Glutamatergic neuron (in vitro differentiated cells): ENCODE results near the gene OGFOD3. TPM values are rescaled to one million over a fixed set of nuclear protein-coding genes. Genes with fewer than 3 reads are reported as not detected.
A peak's percentile ranks its signal among the peaks of the same experiment; 100 is the strongest.

Source experiments
- DNase-seq: peaks from one replicate; pipeline ENCODE4 v3.0.0; 2022
- H3K27ac Mint-ChIP-seq: one replicate; pipeline ENCODE4 v1.8.0; 2020; ENCODE audit warnings: mild to moderate bottlenecking, mixed read lengths, inconsistent platforms; ENCODE audit not compliant: unreplicated experiment
- H3K27me3 Mint-ChIP-seq: one replicate; pipeline ENCODE4 v1.8.0; 2020; ENCODE audit warnings: mild to moderate bottlenecking, moderate library complexity, mixed read lengths, inconsistent platforms; ENCODE audit not compliant: unreplicated experiment
- H3K36me3 Mint-ChIP-seq: one replicate; pipeline ENCODE4 v1.8.0; 2020; ENCODE audit warnings: mild to moderate bottlenecking, mixed read lengths, inconsistent platforms; ENCODE audit not compliant: unreplicated experiment
- H3K4me1 Mint-ChIP-seq: one replicate; pipeline ENCODE4 v1.8.0; 2020; ENCODE audit warnings: mild to moderate bottlenecking, low read depth, mixed read lengths, inconsistent platforms; ENCODE audit not compliant: unreplicated experiment
- H3K4me3 Mint-ChIP-seq: one replicate; pipeline ENCODE4 v1.8.0; 2020; ENCODE audit warnings: mild to moderate bottlenecking, mixed read lengths, inconsistent platforms; ENCODE audit not compliant: unreplicated experiment
- H3K9me3 Mint-ChIP-seq: one replicate; pipeline ENCODE4 v1.8.0; 2020; ENCODE audit warnings: mild to moderate bottlenecking, moderate library complexity, mixed read lengths, inconsistent platforms; ENCODE audit not compliant: unreplicated experiment
- total RNA-seq: library from RNA; stranded (reverse); fragmentation: NEBNext Ultra II Directional; extraction: Animal tissue kit (Norgen Biotek cat#: 25700); gene quantifications from one replicate; pipeline ENCODE4 v1.2.1, GENCODE V29; 2021; ENCODE audit not compliant: unreplicated experiment
- TF ChIP-seq, protein P1 (sequence below): fragments of 200-600 bp; sonication (generic); IDR thresholded peaks from one replicate; pipeline ENCODE4 v1.5.0; 2021; ENCODE audit not compliant: partially characterized antibody, unreplicated experiment

The OGFOD3 gene
- total RNA-seq, 1 donor from 2014 or later: 23.0 TPM

- Mint-ChIP-seq H3K27me3 (peaks cover 10% of the 10 kb centered on the region), H3K4me3 (peak overlapping the region; percentile 49), H3K4me1 (peaks cover 8% of the 10 kb centered on the region), H3K9me3 (peaks cover 3% of the 10 kb centered on the region), H3K27ac (no peak overlapping the region), H3K36me3 (no peaks in the 10 kb centered on the region)
- no peak for DNase-seq
- TF ChIP-seq, protein P1, sequence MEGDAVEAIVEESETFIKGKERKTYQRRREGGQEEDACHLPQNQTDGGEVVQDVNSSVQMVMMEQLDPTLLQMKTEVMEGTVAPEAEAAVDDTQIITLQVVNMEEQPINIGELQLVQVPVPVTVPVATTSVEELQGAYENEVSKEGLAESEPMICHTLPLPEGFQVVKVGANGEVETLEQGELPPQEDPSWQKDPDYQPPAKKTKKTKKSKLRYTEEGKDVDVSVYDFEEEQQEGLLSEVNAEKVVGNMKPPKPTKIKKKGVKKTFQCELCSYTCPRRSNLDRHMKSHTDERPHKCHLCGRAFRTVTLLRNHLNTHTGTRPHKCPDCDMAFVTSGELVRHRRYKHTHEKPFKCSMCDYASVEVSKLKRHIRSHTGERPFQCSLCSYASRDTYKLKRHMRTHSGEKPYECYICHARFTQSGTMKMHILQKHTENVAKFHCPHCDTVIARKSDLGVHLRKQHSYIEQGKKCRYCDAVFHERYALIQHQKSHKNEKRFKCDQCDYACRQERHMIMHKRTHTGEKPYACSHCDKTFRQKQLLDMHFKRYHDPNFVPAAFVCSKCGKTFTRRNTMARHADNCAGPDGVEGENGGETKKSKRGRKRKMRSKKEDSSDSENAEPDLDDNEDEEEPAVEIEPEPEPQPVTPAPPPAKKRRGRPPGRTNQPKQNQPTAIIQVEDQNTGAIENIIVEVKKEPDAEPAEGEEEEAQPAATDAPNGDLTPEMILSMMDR: no peak
Observed at GRCh38 chr17:82370471-82371332, 47.7 kb downstream of the OGFOD3 start.

DNA sequence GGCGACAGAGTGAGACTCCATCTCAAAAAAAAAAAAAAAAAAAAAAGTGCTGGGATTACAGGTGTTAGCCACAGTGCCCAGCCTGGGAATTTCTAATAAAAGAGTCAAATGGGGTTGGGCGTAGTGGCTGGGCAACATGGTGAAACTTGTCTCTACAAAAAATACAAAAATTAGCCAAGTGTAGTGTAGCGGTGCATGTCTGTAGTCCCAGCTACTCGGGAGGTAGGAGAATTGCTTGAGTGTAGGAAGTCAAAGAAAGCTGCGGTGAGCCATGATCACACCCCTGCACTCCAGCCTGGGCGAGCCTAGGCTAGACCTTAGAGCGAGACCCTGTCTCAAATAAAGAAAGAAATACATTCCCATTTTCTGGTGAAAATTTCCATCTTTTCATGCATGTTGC, 49.2 kb downstream of the OGFOD3 start:
- Mint-ChIP-seq H3K9me3 (peaks cover 3% of the 10 kb centered on the region), H3K27me3 (peaks cover 10% of the 10 kb centered on the region), H3K4me1 (peaks cover 11% of the 10 kb centered on the region), H3K36me3 (no peaks in the 10 kb centered on the region), H3K27ac (no peak overlapping the region), H3K4me3 (no peak overlapping the region)
- TF ChIP-seq, protein P1: no peak
- DNase-seq: no peak

DNA sequence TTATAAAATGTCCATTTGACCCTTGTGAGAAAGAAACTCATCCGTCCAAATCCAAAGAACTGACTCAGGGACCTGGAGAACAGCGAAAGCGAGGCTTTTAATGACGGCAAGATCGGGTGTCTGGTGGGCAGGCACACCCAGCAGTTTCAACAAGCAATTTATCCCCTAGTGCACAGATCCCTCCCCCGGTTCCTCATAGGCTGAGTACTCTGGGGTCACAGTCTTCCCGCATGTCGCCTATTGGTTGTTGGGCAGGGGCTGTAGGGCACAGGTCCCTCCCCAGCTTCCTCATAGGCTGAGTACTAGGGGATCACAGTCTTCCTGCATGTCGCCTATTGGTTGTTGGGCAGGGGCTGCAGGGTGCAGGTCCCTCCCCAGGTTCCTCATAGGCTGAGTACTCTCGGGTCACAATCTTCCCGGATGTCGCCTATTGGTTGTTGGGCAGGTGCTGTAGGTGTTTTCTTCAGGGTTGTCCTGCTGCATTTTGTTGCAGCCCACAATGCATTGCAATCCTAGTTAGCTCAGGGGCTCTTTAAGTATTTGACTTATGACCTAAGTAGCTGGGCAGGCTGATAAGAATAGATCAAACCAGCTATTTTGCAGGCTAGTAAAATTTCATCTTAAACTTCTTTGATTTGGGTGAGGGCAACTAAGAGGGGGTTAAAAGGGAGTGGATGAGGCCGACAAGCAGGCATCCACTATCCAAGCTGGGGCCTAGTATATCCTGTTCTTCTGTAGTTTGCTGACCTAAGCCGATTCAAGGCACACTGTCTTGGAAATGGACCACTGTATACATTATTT, 50.5 kb downstream of the OGFOD3 start:
- Mint-ChIP-seq H3K4me3 (peak overlapping the region; percentile 51), H3K9me3 (peaks cover 3% of the 10 kb centered on the region), H3K27me3 (peaks cover 9% of the 10 kb centered on the region), H3K36me3 (no peaks in the 10 kb centered on the region), H3K4me1 (peaks cover 8% of the 10 kb centered on the region), H3K27ac (peak overlapping the region; percentile 36)
- peak; percentile 43 for DNase-seq
- TF ChIP-seq, protein P1: no peak

GRCh38 chr17:82366749-82367148, 51.6 kb downstream of the OGFOD3 start:
- Mint-ChIP-seq H3K9me3 (peaks cover 1% of the 10 kb centered on the region), H3K27ac (no peak overlapping the region), H3K36me3 (no peaks in the 10 kb centered on the region), H3K4me1 (peaks cover 8% of the 10 kb centered on the region), H3K27me3 (peaks cover 3% of the 10 kb centered on the region), H3K4me3 (no peak overlapping the region)
- no peak for DNase-seq
- TF ChIP-seq, protein P1: no peak
